ENCODE measurements around the gene LAPTM5. TPM values are rescaled to one million over a fixed set of nuclear protein-coding genes. Genes with fewer than 3 reads are reported as not detected.

LAPTM5 gene
- total and polyA plus RNA-seq, 2 donors: 88.6 to 364 TPM

- no peak overlapping the region for H3K27ac ChIP-seq (ENCODE audit: low read depth in 1 of 2, low read length in 1 of 2)
These were observed 25.7 kb downstream of the LAPTM5 start for GRCh38 chr1:30731806-30732276.

GRCh38 chr1:30731109-30731805, 26.3 kb downstream of the LAPTM5 start:
- H3K36me3 ChIP-seq (ENCODE audit: control insufficient read depth in 2 of 2, insufficient read depth in 2 of 2, low read length in 1 of 2): peaks cover 37% of the 10 kb centered on the region in 2 donors
- H3K27me3 ChIP-seq (ENCODE audit: control insufficient read depth in 2 of 2, insufficient read depth in 1 of 2, low read length in 1 of 2): no peaks in the 10 kb centered on the region
- no peaks in the 10 kb centered on the region for H3K4me1 ChIP-seq (ENCODE audit: control insufficient read depth in 2 of 2, insufficient read depth in 2 of 2, low read length in 2 of 2)
- DNase-seq (ENCODE audit: low read depth in 6 of 9, low spot score in 9 of 9): no peak
- no peaks in the 10 kb centered on the region for H3K9me3 ChIP-seq (ENCODE audit: control insufficient read depth in 2 of 2, insufficient read depth in 1 of 2, low read length in 1 of 2)
- H3K27ac ChIP-seq (ENCODE audit: low read depth in 1 of 2, low read length in 1 of 2): no peak overlapping the region
- no peak overlapping the region for H3K4me3 ChIP-seq (ENCODE audit: low read length in 2 of 2)
- WGBS: 97% methylated on average over 10 of the region's 10 CpGs

More at GRCh38 chr1:30731806-30732276, 25.7 kb downstream of the LAPTM5 start:
- 94% methylated on average over 8 of the region's 8 CpGs for WGBS
- no peaks in the 10 kb centered on the region for H3K9me3 ChIP-seq (ENCODE audit: control insufficient read depth in 2 of 2, insufficient read depth in 1 of 2, low read length in 1 of 2)
- H3K4me1 ChIP-seq (ENCODE audit: control insufficient read depth in 2 of 2, insufficient read depth in 2 of 2, low read length in 2 of 2): no peaks in the 10 kb centered on the region
- no peak overlapping the region for H3K4me3 ChIP-seq (ENCODE audit: low read length in 2 of 2)
- no peak for DNase-seq (ENCODE audit: low read depth in 6 of 9, low spot score in 9 of 9)
- H3K36me3 ChIP-seq (ENCODE audit: control insufficient read depth in 2 of 2, insufficient read depth in 2 of 2, low read length in 1 of 2): peaks cover 42 to 43% of the 10 kb centered on the region in 2 donors
- no peaks in the 10 kb centered on the region for H3K27me3 ChIP-seq (ENCODE audit: control insufficient read depth in 2 of 2, insufficient read depth in 1 of 2, low read length in 1 of 2)

GRCh38 chr1:30730346-30731108, 27.0 kb downstream of the LAPTM5 start:
- no peaks in the 10 kb centered on the region for H3K9me3 ChIP-seq (ENCODE audit: control insufficient read depth in 2 of 2, insufficient read depth in 1 of 2, low read length in 1 of 2)
- H3K36me3 ChIP-seq (ENCODE audit: control insufficient read depth in 2 of 2, insufficient read depth in 2 of 2, low read length in 1 of 2): peaks cover 29 to 30% of the 10 kb centered on the region in 2 donors
- H3K4me3 ChIP-seq (ENCODE audit: low read length in 2 of 2): no peak overlapping the region
- H3K4me1 ChIP-seq (ENCODE audit: control insufficient read depth in 2 of 2, insufficient read depth in 2 of 2, low read length in 2 of 2): no peaks in the 10 kb centered on the region
- WGBS: 88% methylated on average over 23 of the region's 23 CpGs
- no peaks in the 10 kb centered on the region for H3K27me3 ChIP-seq (ENCODE audit: control insufficient read depth in 2 of 2, insufficient read depth in 1 of 2, low read length in 1 of 2)
- H3K27ac ChIP-seq (ENCODE audit: low read depth in 1 of 2, low read length in 1 of 2): no peak overlapping the region
- no peak for DNase-seq (ENCODE audit: low read depth in 6 of 9, low spot score in 9 of 9)

GRCh38 chr1:30729901-30730300, 27.7 kb downstream of the LAPTM5 start:
- DNase-seq (ENCODE audit: low read depth in 6 of 9, low spot score in 9 of 9): no peak
- Histone ChIP-seq H3K4me3 (ENCODE audit: low read length in 2 of 2) (no peak overlapping the region), H3K27ac (ENCODE audit: low read depth in 1 of 2, low read length in 1 of 2) (no peak overlapping the region), H3K9me3 (ENCODE audit: control insufficient read depth in 2 of 2, insufficient read depth in 1 of 2, low read length in 1 of 2) (no peaks in the 10 kb centered on the region), H3K4me1 (ENCODE audit: control insufficient read depth in 2 of 2, insufficient read depth in 2 of 2, low read length in 2 of 2) (no peaks in the 10 kb centered on the region), H3K36me3 (ENCODE audit: control insufficient read depth in 2 of 2, insufficient read depth in 2 of 2, low read length in 1 of 2) (peaks cover 23% of the 10 kb centered on the region in 2 donors), H3K27me3 (ENCODE audit: control insufficient read depth in 2 of 2, insufficient read depth in 1 of 2, low read length in 1 of 2) (no peaks in the 10 kb centered on the region)
- WGBS: 96% methylated on average over 6 of the region's 6 CpGs

GRCh38 chr1:30728832-30729638, 28.5 kb downstream of the LAPTM5 start:
- Histone ChIP-seq H3K36me3 (ENCODE audit: control insufficient read depth in 2 of 2, insufficient read depth in 2 of 2, low read length in 1 of 2) (peaks cover 15% of the 10 kb centered on the region in 2 donors), H3K4me3 (ENCODE audit: low read length in 2 of 2) (no peak overlapping the region), H3K9me3 (ENCODE audit: control insufficient read depth in 2 of 2, insufficient read depth in 1 of 2, low read length in 1 of 2) (no peaks in the 10 kb centered on the region), H3K27me3 (ENCODE audit: control insufficient read depth in 2 of 2, insufficient read depth in 1 of 2, low read length in 1 of 2) (no peaks in the 10 kb centered on the region), H3K4me1 (ENCODE audit: control insufficient read depth in 2 of 2, insufficient read depth in 2 of 2, low read length in 2 of 2) (no peaks in the 10 kb centered on the region), H3K27ac (ENCODE audit: low read depth in 1 of 2, low read length in 1 of 2) (no peak overlapping the region)
- 92% methylated on average over 17 of the region's 17 CpGs for WGBS
- no peak for DNase-seq (ENCODE audit: low read depth in 6 of 9, low spot score in 9 of 9)

GRCh38 chr1:30728340-30728739, 29.2 kb downstream of the LAPTM5 start:
- no peaks in the 10 kb centered on the region for H3K27me3 ChIP-seq (ENCODE audit: control insufficient read depth in 2 of 2, insufficient read depth in 1 of 2, low read length in 1 of 2)
- H3K4me1 ChIP-seq (ENCODE audit: control insufficient read depth in 2 of 2, insufficient read depth in 2 of 2, low read length in 2 of 2): no peaks in the 10 kb centered on the region
- no peak overlapping the region for H3K4me3 ChIP-seq (ENCODE audit: low read length in 2 of 2)
- H3K27ac ChIP-seq (ENCODE audit: low read depth in 1 of 2, low read length in 1 of 2): no peak overlapping the region
- no peak for DNase-seq (ENCODE audit: low read depth in 6 of 9, low spot score in 9 of 9)
- no peaks in the 10 kb centered on the region for H3K9me3 ChIP-seq (ENCODE audit: control insufficient read depth in 2 of 2, insufficient read depth in 1 of 2, low read length in 1 of 2)
- peaks cover 8% of the 10 kb centered on the region in 2 donors for H3K36me3 ChIP-seq (ENCODE audit: control insufficient read depth in 2 of 2, insufficient read depth in 2 of 2, low read length in 1 of 2)
- 89% methylated on average over 8 of the region's 8 CpGs for WGBS

- Histone ChIP-seq H3K36me3 (ENCODE audit: control insufficient read depth in 2 of 2, insufficient read depth in 2 of 2, low read length in 1 of 2) (peaks cover 5 to 6% of the 10 kb centered on the region in 2 donors), H3K4me3 (ENCODE audit: low read length in 2 of 2) (no peak overlapping the region), H3K27me3 (ENCODE audit: control insufficient read depth in 2 of 2, insufficient read depth in 1 of 2, low read length in 1 of 2) (no peaks in the 10 kb centered on the region), H3K4me1 (ENCODE audit: control insufficient read depth in 2 of 2, insufficient read depth in 2 of 2, low read length in 2 of 2) (no peaks in the 10 kb centered on the region), H3K27ac (ENCODE audit: low read depth in 1 of 2, low read length in 1 of 2) (no peak overlapping the region), H3K9me3 (ENCODE audit: control insufficient read depth in 2 of 2, insufficient read depth in 1 of 2, low read length in 1 of 2) (no peaks in the 10 kb centered on the region)
- 96% methylated on average over 2 of the region's 2 CpGs for WGBS
- DNase-seq (ENCODE audit: low read depth in 6 of 9, low spot score in 9 of 9): no peak
These were observed 29.8 kb downstream of the LAPTM5 start for GRCh38 chr1:30727824-30728223.

- no peaks in the 10 kb centered on the region for H3K27me3 ChIP-seq (ENCODE audit: control insufficient read depth in 2 of 2, insufficient read depth in 1 of 2, low read length in 1 of 2)
- no peaks in the 10 kb centered on the region for H3K4me1 ChIP-seq (ENCODE audit: control insufficient read depth in 2 of 2, insufficient read depth in 2 of 2, low read length in 2 of 2)
- no peaks in the 10 kb centered on the region for H3K36me3 ChIP-seq (ENCODE audit: control insufficient read depth in 2 of 2, insufficient read depth in 2 of 2, low read length in 1 of 2)
- DNase-seq (ENCODE audit: low read depth in 6 of 9, low spot score in 9 of 9): no peak
- 92% methylated on average over 15 of the region's 15 CpGs for WGBS
- no peaks in the 10 kb centered on the region for H3K9me3 ChIP-seq (ENCODE audit: control insufficient read depth in 2 of 2, insufficient read depth in 1 of 2, low read length in 1 of 2)
- no peak overlapping the region for H3K4me3 ChIP-seq (ENCODE audit: low read length in 2 of 2)
- H3K27ac ChIP-seq (ENCODE audit: low read depth in 1 of 2, low read length in 1 of 2): no peak overlapping the region
These were observed 30.5 kb downstream of the LAPTM5 start for GRCh38 chr1:30726773-30727684.
